HCT116 (cell line): ENCODE results near the gene BLACAT1. TPM values are rescaled to one million over a fixed set of nuclear protein-coding genes. Genes with fewer than 3 reads are reported as not detected.
A peak's percentile ranks its signal among the peaks of the same experiment; 100 is the strongest.

Experiments used
- ATAC-seq: fragments of 200-7000 bp; cut with Tn5 transposase; 2 replicates; pipeline ENCODE4 v1.9.1; 2020; ENCODE audit warnings: mild to moderate bottlenecking, moderate library complexity
- BruUV-seq: library from RNA; stranded (reverse); fragments of 400-500 nt; replicated peaks from 2 replicates; lab custom pipeline; 2021; lab: Mats Ljungman, UMichigan
- CTCF ChIA-PET: fragments of 300-600 bp; sonication (Branson Sonifier 250); formaldehyde crosslinking; loops from one replicate; lab custom pipeline; 2021; ENCODE audit warnings: antibody characterized with exemption; lab: Charles Lee
- POLR2A ChIA-PET: fragments of 300-600, 350-600 bp; sonication (Branson Sonifier 250); formaldehyde crosslinking; loops from one replicate; lab custom pipeline; 2021; ENCODE audit warnings: antibody characterized with exemption; lab: Charles Lee
- RAD21 ChIA-PET, 2 experiments: fragments of 300-600 bp; sonication (Branson Sonifier 250); formaldehyde crosslinking; loops; one replicate each; lab custom pipeline; 2023; ENCODE audit warnings: low total read pairs in 2 of 2; ENCODE audit not compliant: uncharacterized antibody in 2 of 2, unreplicated experiment in 2 of 2, low non-redundant PET in 1 of 2; lab: Charles Lee
- DNase-seq: peaks from one replicate; pipeline ENCODE4 v3.0.0-alpha.2; 2010; ENCODE audit warnings: low read depth, low spot score
- H2AFZ ChIP-seq: fragments of 200-600 bp; shearing (Covaris generic), sonication (generic); 2 replicates; pipeline ENCODE4 v1.6.1; 2017; ENCODE audit warnings: low read depth, mixed run types, mixed read lengths, antibody characterized with exemption, low read length; ENCODE audit not compliant: poor library complexity, severe bottlenecking
- H3K27ac ChIP-seq: 2 replicates; pipeline ENCODE4 v1.5.1; 2012; ENCODE audit warnings: low read depth, low read length
- H3K27me3 ChIP-seq: fragments of 200-600 bp; sonication (generic); 2 replicates; pipeline ENCODE4 v1.6.1; 2016; ENCODE audit warnings: mixed run types, low read length, mixed read lengths; ENCODE audit not compliant: insufficient read depth
- H3K36me3 ChIP-seq, 2 experiments: fragments of 200-500 bp in 1 of 2; fragments of 200-600 bp in 1 of 2; sonication (Bioruptor generic) in 1 of 2; sonication (generic) in 1 of 2; 2 replicates each; pipeline versions ENCODE4 v1.5.1 to v1.6.1; 2014 to 2016; ENCODE audit warnings: low read length in 2 of 2, inconsistent platforms in 1 of 2, mixed read lengths in 1 of 2, mixed run types in 1 of 2; ENCODE audit not compliant: insufficient read depth in 2 of 2, control insufficient read depth in 1 of 2
- H3K4me1 ChIP-seq, 2 experiments: fragments of 200-600 bp in 1 of 2; sonication (generic) in 1 of 2; 2 replicates each; pipeline versions ENCODE4 v1.5.1 to v1.6.1; 2012 to 2017; ENCODE audit warnings: low read length in 2 of 2, inconsistent platforms in 1 of 2, mild to moderate bottlenecking in 1 of 2, mixed read lengths in 1 of 2, mixed run types in 1 of 2, moderate library complexity in 1 of 2; ENCODE audit not compliant: insufficient read depth in 2 of 2, control insufficient read depth in 1 of 2
- H3K4me2 ChIP-seq: fragments of 200-600 bp; sonication (generic); 2 replicates; pipeline ENCODE4 v1.6.1; 2017; ENCODE audit warnings: mixed run types, low read length, mixed read lengths
- H3K4me3 ChIP-seq, 2 experiments: fragments of 200-600 bp in 1 of 2; sonication (generic) in 1 of 2; replicated peaks in 1 of 2; 2 replicates each; pipeline ENCODE4 v1.5.1; 2011 to 2016; ENCODE audit warnings: low read length in 2 of 2, control low read depth in 1 of 2, low read depth in 1 of 2, mild to moderate bottlenecking in 1 of 2, mixed read lengths in 1 of 2, mixed run types in 1 of 2
- H3K79me2 ChIP-seq: fragments of 200-600 bp; sonication (generic); 2 replicates; pipeline ENCODE4 v1.6.1; 2017; ENCODE audit warnings: mild to moderate bottlenecking, mixed run types, low read length, moderate library complexity, mixed read lengths; ENCODE audit not compliant: insufficient read depth
- H3K9ac ChIP-seq: fragments of 200-600 bp; sonication (generic); 2 replicates; pipeline ENCODE4 v1.6.1; 2016; ENCODE audit warnings: low read length, mixed read lengths
- H3K9me2 ChIP-seq: fragments of 200-600 bp; sonication (generic), shearing (Covaris generic); 2 replicates; pipeline ENCODE4 v1.6.1; 2017; ENCODE audit warnings: mixed run types, mild to moderate bottlenecking, moderate library complexity; ENCODE audit not compliant: insufficient read depth
- H3K9me3 ChIP-seq, 2 experiments: fragments of 200-500 bp in 1 of 2; fragments of 200-600 bp in 1 of 2; sonication (Bioruptor generic) in 1 of 2; sonication (generic) in 1 of 2; 2 replicates each; pipeline ENCODE4 v1.6.1; 2014 to 2017; ENCODE audit warnings: low read length in 2 of 2, mixed read lengths in 2 of 2, inconsistent platforms in 1 of 2, low read depth in 1 of 2, mild to moderate bottlenecking in 1 of 2, mixed run types in 1 of 2, moderate library complexity in 1 of 2; ENCODE audit not compliant: control insufficient read depth in 1 of 2, insufficient read depth in 1 of 2
- H4K20me1 ChIP-seq: fragments of 200-600 bp; sonication (generic), shearing (Covaris generic); 2 replicates; pipeline ENCODE4 v1.6.1; 2017; ENCODE audit warnings: mixed run types, mild to moderate bottlenecking, moderate library complexity; ENCODE audit not compliant: insufficient read depth
- ATF3 ChIP-seq: IDR thresholded peaks from 2 replicates; pipeline ENCODE4 v1.6.1; 2012
- CBX3 ChIP-seq: IDR thresholded peaks from 2 replicates; pipeline ENCODE4 v1.6.1; 2012; ENCODE audit warnings: low read depth
- CEBPB ChIP-seq: IDR thresholded peaks from 2 replicates; pipeline ENCODE4 v1.6.1; 2012; ENCODE audit warnings: low read depth
- CTCF ChIP-seq, 3 experiments: fragments of 200-600 bp in 1 of 3; sonication (generic) in 1 of 3; IDR thresholded peaks in 2 of 3; conservative IDR thresholded peaks in 1 of 3; 2 replicates each; pipeline ENCODE4 v1.5.1; 2012 to 2017; ENCODE audit warnings: low read depth in 2 of 3, low read length in 2 of 3, antibody characterized with exemption in 1 of 3, borderline replicate concordance in 1 of 3, control low read depth in 1 of 3, mild to moderate bottlenecking in 1 of 3, mixed read lengths in 1 of 3, mixed run types in 1 of 3, moderate library complexity in 1 of 3; ENCODE audit not compliant: insufficient read depth in 1 of 3
- EGR1 ChIP-seq: IDR thresholded peaks from 2 replicates; pipeline ENCODE4 v1.6.1; 2012; ENCODE audit warnings: low read depth
- FOSL1 ChIP-seq: IDR thresholded peaks from 2 replicates; pipeline ENCODE4 v1.6.1; 2012; ENCODE audit warnings: low read depth
- JUND ChIP-seq: IDR thresholded peaks from 2 replicates; pipeline ENCODE4 v1.6.1; 2012
- MAX ChIP-seq: IDR thresholded peaks from 2 replicates; pipeline ENCODE4 v1.6.1; 2012
- POLR2A ChIP-seq: IDR thresholded peaks from 2 replicates; pipeline ENCODE4 v1.7.0; 2011; ENCODE audit warnings: borderline replicate concordance; ENCODE audit not compliant: insufficient read depth, insufficient read length; ENCODE audit errors: extremely low read depth
- POLR2AphosphoS5 ChIP-seq: IDR thresholded peaks from 2 replicates; pipeline ENCODE4 v1.6.1; 2011; ENCODE audit warnings: mild to moderate bottlenecking, low read depth, low read length, moderate library complexity
- RAD21 ChIP-seq: IDR thresholded peaks from 2 replicates; pipeline ENCODE4 v1.6.1; 2012; ENCODE audit warnings: low read depth, mild to moderate bottlenecking
- REST ChIP-seq: IDR thresholded peaks from 2 replicates; pipeline ENCODE4 v1.6.1; 2012; ENCODE audit warnings: low read depth
- SIN3A ChIP-seq: IDR thresholded peaks from 2 replicates; pipeline ENCODE4 v1.6.1; 2012; ENCODE audit warnings: low read depth
- SP1 ChIP-seq: IDR thresholded peaks from 2 replicates; pipeline ENCODE4 v1.6.1; 2012; ENCODE audit warnings: low read depth
- SRF ChIP-seq: IDR thresholded peaks from 2 replicates; pipeline ENCODE4 v1.6.1; 2012; ENCODE audit warnings: low read depth
- TCF7L2 ChIP-seq: IDR thresholded peaks from 2 replicates; pipeline ENCODE4 v1.7.0; 2011; ENCODE audit warnings: borderline replicate concordance, inconsistent platforms; ENCODE audit not compliant: insufficient read depth, insufficient read length; ENCODE audit errors: extremely low read depth
- YY1 ChIP-seq: IDR thresholded peaks from 2 replicates; pipeline ENCODE4 v1.6.1; 2011; ENCODE audit warnings: low read length, low read depth, moderate library complexity, mild to moderate bottlenecking; ENCODE audit not compliant: insufficient replicate concordance; ENCODE audit errors: extremely low read depth
- ZBTB33 ChIP-seq: IDR thresholded peaks from 2 replicates; pipeline ENCODE4 v1.6.1; 2011; ENCODE audit warnings: mild to moderate bottlenecking, low read length, moderate library complexity; ENCODE audit not compliant: insufficient replicate concordance; ENCODE audit errors: extremely low read depth
- ZFX ChIP-seq: fragments of 450-650 bp; IDR thresholded peaks from 2 replicates; pipeline ENCODE4 v1.6.1; 2017
- intact Hi-C: fragments of 100-400 bp; cut with micrococcal nuclease; formaldehyde crosslinking; loops from 2 replicates; pipeline ENCODE4 v1.10.0; 2022
- total RNA-seq: library from RNA; stranded (reverse); gene quantifications from one replicate; pipeline ENCODE4 v1.2.1, GENCODE V29; 2021; ENCODE audit not compliant: unreplicated experiment

Gene BLACAT1
- total RNA-seq, 1 experiment from 2014 or later: 3.9 TPM

- POLR2A ChIA-PET: no interaction called here
- intact Hi-C loops: no loop called here
- H3K27ac ChIP-seq: peak within 1 kb of the TSS; percentile 86
- no peak for TF ChIP-seq REST
- TF ChIP-seq SIN3A: 0 out of 2 replicates have a peak, but pooled peaks have one; percentile 28
- no peak for TF ChIP-seq CEBPB
- no peak for TF ChIP-seq ZFX
- no peak for TF ChIP-seq CBX3
- peak; percentile 72; the same call in 1 of the 2 replicates for TF ChIP-seq MAX
- no peak for TF ChIP-seq CTCF (IDR thresholded peaks at IDR 0.05 in 2 of 3, conservative IDR thresholded peaks at IDR 0.05 in 1 of 3; ENCODE audit: borderline replicate concordance in 1 of 3, insufficient read depth in 1 of 3, low read depth in 2 of 3, low read length in 2 of 3)
- TF ChIP-seq TCF7L2: peak; percentile 14
- TF ChIP-seq YY1: no peak
- TF ChIP-seq POLR2A: no peak
- TF ChIP-seq EGR1: no peak; the same call in 1 of the 2 replicates
- peak; percentile 72 for TF ChIP-seq POLR2AphosphoS5
- TF ChIP-seq FOSL1: no peak
- no peak for TF ChIP-seq ZBTB33
- TF ChIP-seq JUND: no peak
- TF ChIP-seq SRF: no peak
- TF ChIP-seq ATF3: no peak
- TF ChIP-seq RAD21: no peak
- TF ChIP-seq SP1: 0 out of 2 replicates have a peak, but pooled peaks have one; percentile 20
These were observed 48.6 kb upstream of the BLACAT1 start, which contains the start of gene CDK18 for GRCh38 chr1:205504311-205505075. Gene CDK18, plus strand, starts transcription at chr1:205504669. Its CDS starts 18,499 bp downstream, at chr1:205523168.

More at GRCh38 chr1:205504311-205505075, 48.6 kb upstream of the BLACAT1 start, which contains the start of gene CDK18:
- no peaks in the 10 kb centered on the region for H3K9me2 ChIP-seq
- H3K4me1 ChIP-seq: peaks cover 12 to 27% of the 10 kb centered on the region in 2 experiments
- H3K36me3 ChIP-seq: no peaks in the 10 kb centered on the region
- no TSS peak for BruUV-seq
- no peaks in the 10 kb centered on the region for H3K9me3 ChIP-seq
- ATAC-seq (peak; percentile 89), DNase-seq (peak; percentile 73)
- H3K79me2 ChIP-seq: peaks cover 23% of the 10 kb centered on the region; the same call in 1 of the 2 replicates
- peak within 1 kb of the TSS; percentile 74 for H2AFZ ChIP-seq
- no peaks in the 10 kb centered on the region for H3K27me3 ChIP-seq
- peak within 1 kb of the TSS; percentile 97 for H3K4me2 ChIP-seq
- H3K9ac ChIP-seq: peak within 1 kb of the TSS; percentile 82
- ChIA-PET CTCF (interaction anchor here (1.0 kb wide), 2 partner anchors 16 to 20 kb away, joined by 4 to 5 read pairs; no protein-coding TSS in a partner anchor), RAD21 (interaction anchor here in 1 of 2 experiments (0.5 kb wide), 1 partner anchor 70 kb away, joined by 3 read pairs; no protein-coding TSS in a partner anchor)
- no peaks in the 10 kb centered on the region for H4K20me1 ChIP-seq
- peak within 1 kb of the TSS; percentile 75 to 76 for H3K4me3 ChIP-seq
